GM18507 (cell line): ENCODE measurements around the gene FMOD.

ENCODE experiments used
- DNase-seq: peaks from one replicate; pipeline ENCODE4 v3.0.0; 2011; ENCODE audit warnings: low read depth; ENCODE audit not compliant: insufficient read length; ENCODE audit errors: extremely low spot score
- FAIRE-seq: peaks from 2 replicates; lab custom pipeline; 2011; peaks lifted over from hg19 to GRCh38; lab: Jason Lieb, UNC

The FMOD gene

GRCh38 chr1:203362720-203363025, 11.8 kb upstream of the FMOD start:
- no peak for FAIRE-seq

GRCh38 chr1:203361945-203362719, 11.2 kb upstream of the FMOD start:
- DNase-seq (no peak), FAIRE-seq (no peak)

More at GRCh38 chr1:203362720-203363025, 11.8 kb upstream of the FMOD start:
- no peak for DNase-seq

GRCh38 chr1:203360547-203361185, 9.7 kb upstream of the FMOD start:
- no peak for FAIRE-seq
- no peak for DNase-seq

GRCh38 chr1:203359010-203359571, 8.2 kb upstream of the FMOD start:
- DNase-seq: no peak

GRCh38 chr1:203354246-203354645, 3.3 kb upstream of the FMOD start:
- FAIRE-seq (no peak), DNase-seq (no peak)

More at GRCh38 chr1:203359010-203359571, 8.2 kb upstream of the FMOD start:
- no peak for FAIRE-seq

GRCh38 chr1:203353486-203353885, 2.6 kb upstream of the FMOD start:
- no peak for FAIRE-seq
- DNase-seq: no peak

- FAIRE-seq (no peak), DNase-seq (no peak)
Observed at GRCh38 chr1:203349773-203350524, 973 bp downstream of the FMOD start.

GRCh38 chr1:203349166-203349565, 1.8 kb downstream of the FMOD start:
- no peak for FAIRE-seq
- DNase-seq: no peak

GRCh38 chr1:203346769-203347102, 4.2 kb downstream of the FMOD start:
- DNase-seq (no peak), FAIRE-seq (no peak)

GRCh38 chr1:203346060-203346768, 4.7 kb downstream of the FMOD start:
- FAIRE-seq (no peak), DNase-seq (no peak)

GRCh38 chr1:203343956-203344754, 6.8 kb downstream of the FMOD start:
- DNase-seq: no peak

GRCh38 chr1:203342192-203342940, 8.6 kb downstream of the FMOD start:
- peak; percentile 43 for DNase-seq
- peak; percentile 84 for FAIRE-seq

More at GRCh38 chr1:203343956-203344754, 6.8 kb downstream of the FMOD start:
- FAIRE-seq: no peak

GRCh38 chr1:203340112-203340790, 10.7 kb downstream of the FMOD start:
- DNase-seq: peak; percentile 64
- FAIRE-seq: peak; percentile 77

- DNase-seq (no peak), FAIRE-seq (peak; percentile 83)
Observed at GRCh38 chr1:203338335-203339036, 12.4 kb downstream of the FMOD start.

GRCh38 chr1:203336097-203336496, 14.8 kb downstream of the FMOD start:
- FAIRE-seq (no peak), DNase-seq (no peak)

GRCh38 chr1:203335503-203335902, 15.4 kb downstream of the FMOD start:
- DNase-seq (no peak), FAIRE-seq (no peak)

- FAIRE-seq (no peak), DNase-seq (no peak)
Observed at GRCh38 chr1:203331224-203331623, 19.7 kb downstream of the FMOD start.
